ENCODE data around the gene ZNF33B. TPM values are rescaled to one million over a fixed set of nuclear protein-coding genes. Genes with fewer than 3 reads are reported as not detected.

Gene ZNF33B
- total RNA-seq, 1 experiment from 2014 or later, result 43.2 TPM

DNA sequence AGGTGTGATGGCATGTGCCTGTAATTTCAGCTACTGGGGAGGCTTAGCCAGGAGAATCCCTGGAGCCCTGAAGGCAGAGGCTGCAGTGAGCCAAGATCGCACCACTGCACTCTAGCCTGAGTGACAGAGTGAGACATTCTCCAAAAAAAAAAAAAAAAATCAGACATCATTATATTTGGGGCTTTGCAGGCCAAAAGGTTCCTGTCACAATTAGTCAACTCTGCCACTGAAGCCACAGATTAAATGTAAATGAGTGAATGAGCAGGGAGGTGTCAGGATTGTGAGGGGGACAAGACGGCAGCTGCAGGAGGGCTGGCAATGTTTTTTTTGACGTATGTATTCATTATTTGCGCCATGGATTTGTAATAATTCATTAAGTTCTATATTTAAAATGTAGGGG, 3.3 kb downstream of the ZNF33B start:
- peaks cover 82% of the 10 kb centered on the region for H3K36me3 Mint-ChIP-seq (ENCODE audit: insufficient read depth, unreplicated experiment)
- H3K9me3 Mint-ChIP-seq (ENCODE audit: unreplicated experiment), result no peaks in the 10 kb centered on the region
- H3K4me3 Mint-ChIP-seq (ENCODE audit: unreplicated experiment), result no peak overlapping the region
- BruUV-seq (replicated peaks), result no TSS peak
- no peaks in the 10 kb centered on the region; the same call in 1 of the 2 replicates for H3K36me3 ChIP-seq (ENCODE audit: control insufficient read depth, insufficient read depth, low read length)
- no peak overlapping the region for H3K27ac Mint-ChIP-seq (ENCODE audit: unreplicated experiment)
- intact Hi-C loops (cut with micrococcal nuclease; ENCODE audit: unreplicated experiment), result no loop called here
- peaks cover 21% of the 10 kb centered on the region for H3K4me1 ChIP-seq
- CTCF ChIA-PET, result no interaction called here
- DNase-seq, result no peak
- TF ChIP-seq, protein P1, sequence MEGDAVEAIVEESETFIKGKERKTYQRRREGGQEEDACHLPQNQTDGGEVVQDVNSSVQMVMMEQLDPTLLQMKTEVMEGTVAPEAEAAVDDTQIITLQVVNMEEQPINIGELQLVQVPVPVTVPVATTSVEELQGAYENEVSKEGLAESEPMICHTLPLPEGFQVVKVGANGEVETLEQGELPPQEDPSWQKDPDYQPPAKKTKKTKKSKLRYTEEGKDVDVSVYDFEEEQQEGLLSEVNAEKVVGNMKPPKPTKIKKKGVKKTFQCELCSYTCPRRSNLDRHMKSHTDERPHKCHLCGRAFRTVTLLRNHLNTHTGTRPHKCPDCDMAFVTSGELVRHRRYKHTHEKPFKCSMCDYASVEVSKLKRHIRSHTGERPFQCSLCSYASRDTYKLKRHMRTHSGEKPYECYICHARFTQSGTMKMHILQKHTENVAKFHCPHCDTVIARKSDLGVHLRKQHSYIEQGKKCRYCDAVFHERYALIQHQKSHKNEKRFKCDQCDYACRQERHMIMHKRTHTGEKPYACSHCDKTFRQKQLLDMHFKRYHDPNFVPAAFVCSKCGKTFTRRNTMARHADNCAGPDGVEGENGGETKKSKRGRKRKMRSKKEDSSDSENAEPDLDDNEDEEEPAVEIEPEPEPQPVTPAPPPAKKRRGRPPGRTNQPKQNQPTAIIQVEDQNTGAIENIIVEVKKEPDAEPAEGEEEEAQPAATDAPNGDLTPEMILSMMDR (IDR thresholded peaks at IDR 0.05; ENCODE audit: insufficient read depth in 1 of 2, low read depth in 1 of 2, low read length in 1 of 2, severe bottlenecking in 1 of 2, unreplicated experiment in 1 of 2), result no peak
- no peaks in the 10 kb centered on the region for H3K27me3 ChIP-seq (replicated peaks; ENCODE audit: control insufficient read depth, insufficient read depth, low read length)
- H3K4me1 Mint-ChIP-seq (ENCODE audit: low read depth, unreplicated experiment), result peaks cover 17% of the 10 kb centered on the region
- POLR2A ChIA-PET, result no interaction called here
- no peaks in the 10 kb centered on the region for H3K27me3 Mint-ChIP-seq (ENCODE audit: insufficient read depth, unreplicated experiment)
- H3K4me3 ChIP-seq (ENCODE audit: low read depth, low read length), result no peak overlapping the region
- no peaks in the 10 kb centered on the region for H3K9me3 ChIP-seq

DNA sequence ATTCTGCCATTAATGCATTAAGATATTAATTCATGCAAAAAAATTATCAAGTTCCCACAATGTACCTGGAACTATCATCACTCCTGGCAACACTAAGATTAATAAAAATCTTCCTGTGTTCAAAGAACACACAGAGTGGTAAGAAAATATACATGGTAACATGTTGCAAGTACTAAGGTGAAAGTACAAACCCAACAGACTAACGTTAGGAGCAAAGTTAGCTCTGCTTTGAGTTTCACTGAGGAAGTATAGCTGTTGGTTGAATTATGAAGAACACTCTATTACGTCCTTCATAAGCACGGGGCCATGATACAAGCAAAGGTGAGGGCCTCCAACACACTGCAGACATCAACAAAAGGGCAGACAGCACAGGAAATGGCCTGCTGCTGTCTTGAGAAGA, 5.8 kb downstream of the ZNF33B start:
- TF ChIP-seq, protein P1 (IDR thresholded peaks at IDR 0.05; ENCODE audit: insufficient read depth in 1 of 2, low read depth in 1 of 2, low read length in 1 of 2, severe bottlenecking in 1 of 2, unreplicated experiment in 1 of 2), result no peak
- peaks cover 97% of the 10 kb centered on the region for H3K36me3 Mint-ChIP-seq (ENCODE audit: insufficient read depth, unreplicated experiment)
- no peak overlapping the region for H3K27ac Mint-ChIP-seq (ENCODE audit: unreplicated experiment)
- Histone ChIP-seq H3K4me3 (ENCODE audit: low read depth, low read length) (no peak overlapping the region), H3K4me1 (peaks cover 16% of the 10 kb centered on the region), H3K36me3 (ENCODE audit: control insufficient read depth, insufficient read depth, low read length) (peaks cover 2% of the 10 kb centered on the region; the same call in 1 of the 2 replicates), H3K9me3 (no peaks in the 10 kb centered on the region), H3K27me3 (replicated peaks; ENCODE audit: control insufficient read depth, insufficient read depth, low read length) (no peaks in the 10 kb centered on the region)
- no peaks in the 10 kb centered on the region for H3K9me3 Mint-ChIP-seq (ENCODE audit: unreplicated experiment)
- BruUV-seq (replicated peaks), result no TSS peak
- peaks cover 18% of the 10 kb centered on the region for H3K4me1 Mint-ChIP-seq (ENCODE audit: low read depth, unreplicated experiment)
- CTCF ChIA-PET, result no interaction called here
- POLR2A ChIA-PET, result no interaction called here
- H3K4me3 Mint-ChIP-seq (ENCODE audit: unreplicated experiment), result no peak overlapping the region
- no peaks in the 10 kb centered on the region for H3K27me3 Mint-ChIP-seq (ENCODE audit: insufficient read depth, unreplicated experiment)
- DNase-seq, result no peak
- intact Hi-C loops (cut with micrococcal nuclease; ENCODE audit: unreplicated experiment), result no loop called here

DNA sequence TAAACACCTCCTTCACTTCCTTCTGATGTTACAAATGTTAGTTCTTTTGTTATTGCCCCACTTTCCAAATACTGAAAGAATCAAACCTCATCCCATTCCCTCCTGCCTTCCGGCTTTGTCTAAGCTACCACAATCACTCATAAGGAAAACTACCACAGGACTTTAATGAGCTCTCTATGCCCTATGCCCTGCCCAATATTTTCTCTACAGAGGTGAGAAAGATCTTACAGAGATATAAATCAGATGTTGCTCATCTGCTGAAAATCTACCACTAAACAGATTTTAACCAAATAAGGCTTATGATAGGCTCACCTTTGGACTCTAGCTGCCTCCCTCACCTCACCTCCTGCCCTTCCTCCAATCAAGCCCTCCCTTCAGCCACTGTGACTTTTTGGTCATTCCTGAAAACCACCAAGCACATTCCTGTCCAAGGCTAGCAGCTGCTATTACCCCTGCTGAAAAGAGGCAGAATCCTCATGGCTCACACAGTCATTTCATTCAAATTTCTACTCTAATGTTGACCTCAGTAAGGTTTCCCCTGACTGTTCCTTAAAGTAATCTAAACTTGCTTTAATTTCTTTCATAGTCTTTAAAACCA, 7.7 kb downstream of the ZNF33B start:
- H3K36me3 ChIP-seq (ENCODE audit: control insufficient read depth, insufficient read depth, low read length), result peaks cover 4% of the 10 kb centered on the region; the same call in 1 of the 2 replicates

More for the DNA sequence above, 7.7 kb downstream of the ZNF33B start:
- peak; percentile 35 to 55 for DNase-seq
- ChIA-PET POLR2A (no interaction called here), CTCF (no interaction called here)
- peaks cover 89% of the 10 kb centered on the region for H3K36me3 Mint-ChIP-seq (ENCODE audit: insufficient read depth, unreplicated experiment)
- H3K4me1 Mint-ChIP-seq (ENCODE audit: low read depth, unreplicated experiment), result peaks cover 18% of the 10 kb centered on the region
- intact Hi-C loops (cut with micrococcal nuclease; ENCODE audit: unreplicated experiment), result no loop called here
- H3K4me3 Mint-ChIP-seq (ENCODE audit: unreplicated experiment), result no peak overlapping the region
- H3K4me3 ChIP-seq (ENCODE audit: low read depth, low read length), result no peak overlapping the region
- no TSS peak for BruUV-seq (replicated peaks)
- TF ChIP-seq, protein P1 (IDR thresholded peaks at IDR 0.05; ENCODE audit: insufficient read depth in 1 of 2, low read depth in 1 of 2, low read length in 1 of 2, severe bottlenecking in 1 of 2, unreplicated experiment in 1 of 2), result no peak
- H3K27me3 Mint-ChIP-seq (ENCODE audit: insufficient read depth, unreplicated experiment), result no peaks in the 10 kb centered on the region
- H3K9me3 ChIP-seq, result no peaks in the 10 kb centered on the region
- H3K9me3 Mint-ChIP-seq (ENCODE audit: unreplicated experiment), result no peaks in the 10 kb centered on the region
- H3K27ac Mint-ChIP-seq (ENCODE audit: unreplicated experiment), result peak overlapping the region; percentile 5
- H3K4me1 ChIP-seq, result peaks cover 12% of the 10 kb centered on the region
- H3K27me3 ChIP-seq (replicated peaks; ENCODE audit: control insufficient read depth, insufficient read depth, low read length), result no peaks in the 10 kb centered on the region
